ENCODE measurements around the gene GPR156.

GRCh38 chr3:120258009-120258408 is 27.0 kb downstream of the GPR156 start:
- TF ChIP-seq EZH2 (IDR thresholded peaks at IDR 0.05; ENCODE audit: borderline replicate concordance, low read length) = no peak
- TF ChIP-seq CTCF (conservative IDR thresholded peaks at IDR 0.05 in 1 of 2, IDR thresholded peaks at IDR 0.05 in 1 of 2; ENCODE audit: extremely low read depth in 1 of 2, insufficient read depth in 1 of 2, low read depth in 1 of 2, low read length in 2 of 2) = no peak

All from mammary epithelial cell (primary cell).